HCT116 (cell line): ENCODE results near the gene FAM20B. TPM values are rescaled to one million over a fixed set of nuclear protein-coding genes. Genes with fewer than 3 reads are reported as not detected.
A peak's percentile ranks its signal among the peaks of the same experiment; 100 is the strongest.

Source experiments
- ATAC-seq: fragments of 200-7000 bp; cut with Tn5 transposase; 2 replicates; pipeline ENCODE4 v1.9.1; 2020; ENCODE audit warnings: mild to moderate bottlenecking, moderate library complexity
- BruUV-seq: library from RNA; stranded (reverse); fragments of 400-500 nt; replicated peaks from 2 replicates; lab custom pipeline; 2021; lab: Mats Ljungman, UMichigan
- CTCF ChIA-PET: fragments of 300-600 bp; sonication (Branson Sonifier 250); formaldehyde crosslinking; loops from one replicate; lab custom pipeline; 2021; ENCODE audit warnings: antibody characterized with exemption; lab: Charles Lee
- POLR2A ChIA-PET: fragments of 300-600, 350-600 bp; sonication (Branson Sonifier 250); formaldehyde crosslinking; loops from one replicate; lab custom pipeline; 2021; ENCODE audit warnings: antibody characterized with exemption; lab: Charles Lee
- RAD21 ChIA-PET, 2 experiments: fragments of 300-600 bp; sonication (Branson Sonifier 250); formaldehyde crosslinking; loops; one replicate each; lab custom pipeline; 2023; ENCODE audit warnings: low total read pairs in 2 of 2; ENCODE audit not compliant: uncharacterized antibody in 2 of 2, unreplicated experiment in 2 of 2, low non-redundant PET in 1 of 2; lab: Charles Lee
- DNase-seq: peaks from one replicate; pipeline ENCODE4 v3.0.0-alpha.2; 2010; ENCODE audit warnings: low read depth, low spot score
- H2AFZ ChIP-seq: fragments of 200-600 bp; shearing (Covaris generic), sonication (generic); 2 replicates; pipeline ENCODE4 v1.6.1; 2017; ENCODE audit warnings: low read depth, mixed run types, mixed read lengths, antibody characterized with exemption, low read length; ENCODE audit not compliant: poor library complexity, severe bottlenecking
- H3K27ac ChIP-seq: 2 replicates; pipeline ENCODE4 v1.5.1; 2012; ENCODE audit warnings: low read depth, low read length
- H3K27me3 ChIP-seq: fragments of 200-600 bp; sonication (generic); 2 replicates; pipeline ENCODE4 v1.6.1; 2016; ENCODE audit warnings: mixed run types, low read length, mixed read lengths; ENCODE audit not compliant: insufficient read depth
- H3K36me3 ChIP-seq, 2 experiments: fragments of 200-500 bp in 1 of 2; fragments of 200-600 bp in 1 of 2; sonication (Bioruptor generic) in 1 of 2; sonication (generic) in 1 of 2; 2 replicates each; pipeline versions ENCODE4 v1.5.1 to v1.6.1; 2014 to 2016; ENCODE audit warnings: low read length in 2 of 2, inconsistent platforms in 1 of 2, mixed read lengths in 1 of 2, mixed run types in 1 of 2; ENCODE audit not compliant: insufficient read depth in 2 of 2, control insufficient read depth in 1 of 2
- H3K4me1 ChIP-seq, 2 experiments: fragments of 200-600 bp in 1 of 2; sonication (generic) in 1 of 2; 2 replicates each; pipeline versions ENCODE4 v1.5.1 to v1.6.1; 2012 to 2017; ENCODE audit warnings: low read length in 2 of 2, inconsistent platforms in 1 of 2, mild to moderate bottlenecking in 1 of 2, mixed read lengths in 1 of 2, mixed run types in 1 of 2, moderate library complexity in 1 of 2; ENCODE audit not compliant: insufficient read depth in 2 of 2, control insufficient read depth in 1 of 2
- H3K4me2 ChIP-seq: fragments of 200-600 bp; sonication (generic); 2 replicates; pipeline ENCODE4 v1.6.1; 2017; ENCODE audit warnings: mixed run types, low read length, mixed read lengths
- H3K4me3 ChIP-seq, 2 experiments: fragments of 200-600 bp in 1 of 2; sonication (generic) in 1 of 2; replicated peaks in 1 of 2; 2 replicates each; pipeline ENCODE4 v1.5.1; 2011 to 2016; ENCODE audit warnings: low read length in 2 of 2, control low read depth in 1 of 2, low read depth in 1 of 2, mild to moderate bottlenecking in 1 of 2, mixed read lengths in 1 of 2, mixed run types in 1 of 2
- H3K79me2 ChIP-seq: fragments of 200-600 bp; sonication (generic); 2 replicates; pipeline ENCODE4 v1.6.1; 2017; ENCODE audit warnings: mild to moderate bottlenecking, mixed run types, low read length, moderate library complexity, mixed read lengths; ENCODE audit not compliant: insufficient read depth
- H3K9ac ChIP-seq: fragments of 200-600 bp; sonication (generic); 2 replicates; pipeline ENCODE4 v1.6.1; 2016; ENCODE audit warnings: low read length, mixed read lengths
- H3K9me2 ChIP-seq: fragments of 200-600 bp; sonication (generic), shearing (Covaris generic); 2 replicates; pipeline ENCODE4 v1.6.1; 2017; ENCODE audit warnings: mixed run types, mild to moderate bottlenecking, moderate library complexity; ENCODE audit not compliant: insufficient read depth
- H3K9me3 ChIP-seq, 2 experiments: fragments of 200-500 bp in 1 of 2; fragments of 200-600 bp in 1 of 2; sonication (Bioruptor generic) in 1 of 2; sonication (generic) in 1 of 2; 2 replicates each; pipeline ENCODE4 v1.6.1; 2014 to 2017; ENCODE audit warnings: low read length in 2 of 2, mixed read lengths in 2 of 2, inconsistent platforms in 1 of 2, low read depth in 1 of 2, mild to moderate bottlenecking in 1 of 2, mixed run types in 1 of 2, moderate library complexity in 1 of 2; ENCODE audit not compliant: control insufficient read depth in 1 of 2, insufficient read depth in 1 of 2
- H4K20me1 ChIP-seq: fragments of 200-600 bp; sonication (generic), shearing (Covaris generic); 2 replicates; pipeline ENCODE4 v1.6.1; 2017; ENCODE audit warnings: mixed run types, mild to moderate bottlenecking, moderate library complexity; ENCODE audit not compliant: insufficient read depth
- CBX3 ChIP-seq: IDR thresholded peaks from 2 replicates; pipeline ENCODE4 v1.6.1; 2012; ENCODE audit warnings: low read depth
- CEBPB ChIP-seq: IDR thresholded peaks from 2 replicates; pipeline ENCODE4 v1.6.1; 2012; ENCODE audit warnings: low read depth
- ELF1 ChIP-seq: IDR thresholded peaks from 2 replicates; pipeline ENCODE4 v1.6.1; 2012; ENCODE audit warnings: low read depth, borderline replicate concordance
- EZH2 ChIP-seq: fragments of 200-600 bp; sonication (generic); IDR thresholded peaks from 2 replicates; pipeline ENCODE4 v1.6.1; 2017; ENCODE audit warnings: antibody characterized with exemption, mixed run types
- EZH2phosphoT487 ChIP-seq: fragments of 200-600 bp; IDR thresholded peaks from 2 replicates; pipeline ENCODE4 v1.6.1; 2018; ENCODE audit warnings: antibody characterized with exemption, borderline replicate concordance
- FOSL1 ChIP-seq: IDR thresholded peaks from 2 replicates; pipeline ENCODE4 v1.6.1; 2012; ENCODE audit warnings: low read depth
- JUND ChIP-seq: IDR thresholded peaks from 2 replicates; pipeline ENCODE4 v1.6.1; 2012
- POLR2A ChIP-seq: IDR thresholded peaks from 2 replicates; pipeline ENCODE4 v1.7.0; 2011; ENCODE audit warnings: borderline replicate concordance; ENCODE audit not compliant: insufficient read depth, insufficient read length; ENCODE audit errors: extremely low read depth
- POLR2AphosphoS5 ChIP-seq: IDR thresholded peaks from 2 replicates; pipeline ENCODE4 v1.6.1; 2011; ENCODE audit warnings: mild to moderate bottlenecking, low read depth, low read length, moderate library complexity
- RAD21 ChIP-seq: IDR thresholded peaks from 2 replicates; pipeline ENCODE4 v1.6.1; 2012; ENCODE audit warnings: low read depth, mild to moderate bottlenecking
- SP1 ChIP-seq: IDR thresholded peaks from 2 replicates; pipeline ENCODE4 v1.6.1; 2012; ENCODE audit warnings: low read depth
- SRF ChIP-seq: IDR thresholded peaks from 2 replicates; pipeline ENCODE4 v1.6.1; 2012; ENCODE audit warnings: low read depth
- YY1 ChIP-seq: IDR thresholded peaks from 2 replicates; pipeline ENCODE4 v1.6.1; 2011; ENCODE audit warnings: low read length, low read depth, moderate library complexity, mild to moderate bottlenecking; ENCODE audit not compliant: insufficient replicate concordance; ENCODE audit errors: extremely low read depth
- ZFX ChIP-seq: fragments of 450-650 bp; IDR thresholded peaks from 2 replicates; pipeline ENCODE4 v1.6.1; 2017
- ZNF274 ChIP-seq: fragments of 200-500 bp; sonication (Bioruptor generic); IDR thresholded peaks from 2 replicates; pipeline ENCODE4 v1.6.1; 2014; ENCODE audit warnings: mild to moderate bottlenecking, low read depth, low read length, inconsistent platforms
- intact Hi-C: fragments of 100-400 bp; cut with micrococcal nuclease; formaldehyde crosslinking; loops from 2 replicates; pipeline ENCODE4 v1.10.0; 2022
- total RNA-seq: library from RNA; stranded (reverse); gene quantifications from one replicate; pipeline ENCODE4 v1.2.1, GENCODE V29; 2021; ENCODE audit not compliant: unreplicated experiment
- TF ChIP-seq, protein P1 (sequence below), 3 experiments: fragments of 200-600 bp in 1 of 3; sonication (generic) in 1 of 3; IDR thresholded peaks in 2 of 3; conservative IDR thresholded peaks in 1 of 3; 2 replicates each; pipeline ENCODE4 v1.5.1; 2012 to 2017; ENCODE audit warnings: low read depth in 2 of 3, low read length in 2 of 3, antibody characterized with exemption in 1 of 3, borderline replicate concordance in 1 of 3, control low read depth in 1 of 3, mild to moderate bottlenecking in 1 of 3, mixed read lengths in 1 of 3, mixed run types in 1 of 3, moderate library complexity in 1 of 3; ENCODE audit not compliant: insufficient read depth in 1 of 3
- TF ChIP-seq, protein P2 (sequence below): IDR thresholded peaks from 2 replicates; pipeline ENCODE4 v1.6.1; 2012; ENCODE audit warnings: low read depth
- TF ChIP-seq, protein P3 (sequence below): IDR thresholded peaks from 2 replicates; pipeline ENCODE4 v1.6.1; 2012
- TF ChIP-seq, protein P4 (sequence below): IDR thresholded peaks from 2 replicates; pipeline ENCODE4 v1.6.1; 2011; ENCODE audit warnings: mild to moderate bottlenecking, low read length, moderate library complexity; ENCODE audit not compliant: insufficient replicate concordance; ENCODE audit errors: extremely low read depth
- TF ChIP-seq, protein P5 (sequence below): IDR thresholded peaks from 2 replicates; pipeline ENCODE4 v1.6.1; 2012

Gene FAM20B
- total RNA-seq, 1 experiment from 2014 or later: 36.7 TPM

DNA sequence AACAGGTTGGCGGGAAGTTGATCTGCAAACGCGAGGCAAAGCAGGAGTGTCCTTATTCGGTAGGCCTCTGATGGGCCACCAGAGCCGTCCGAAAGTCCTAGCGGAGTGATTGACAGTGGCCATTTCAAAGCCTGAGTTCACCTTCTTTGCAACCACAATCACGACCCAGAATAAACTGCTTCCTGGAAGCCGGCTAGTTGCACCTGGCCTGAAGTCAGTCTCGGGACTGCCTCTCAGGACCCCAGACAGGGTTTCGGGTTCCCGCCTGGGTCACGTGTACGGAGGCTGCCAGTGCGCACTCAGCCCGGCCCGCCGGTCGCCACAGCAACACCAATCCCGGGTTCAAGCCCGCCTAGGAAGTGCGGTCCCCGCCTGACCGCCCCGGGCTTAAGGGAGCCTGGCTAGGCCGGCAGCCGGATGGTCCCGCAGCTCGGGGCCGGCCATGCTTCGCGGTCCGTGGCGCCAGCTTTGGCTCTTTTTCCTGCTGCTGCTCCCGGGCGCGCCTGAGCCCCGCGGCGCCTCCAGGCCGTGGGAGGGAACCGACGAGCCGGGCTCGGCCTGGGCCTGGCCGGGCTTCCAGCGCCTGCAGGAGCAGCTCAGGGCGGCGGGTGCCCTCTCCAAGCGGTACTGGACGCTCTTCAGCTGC is 56.1 kb downstream of the FAM20B start, which contains the start of gene TOR3A:
TOR3A (plus strand) TSS at position 384 of the 646 bp plus-strand sequence; CDS start at position 443, 59 bp downstream.
- ChIA-PET POLR2A (interaction anchor here (0.5 kb wide), 1 partner anchor 212 kb away, joined by 4 read pairs; the partner anchor contains the start of gene SOAT1), RAD21 (no interaction called here), CTCF (interaction anchor here (1.3 to 2.0 kb wide), 2 partner anchors 269 to 733 kb away, joined by 3 to 10 read pairs; no protein-coding TSS in a partner anchor)
- Histone ChIP-seq H2AFZ (no peak within 1 kb of the TSS), H3K4me2 (peak within 1 kb of the TSS; percentile 91), H3K36me3 (peaks cover 0 to 6% of the 10 kb centered on the region in 2 experiments; a peak in 1 of 4 replicates), H3K9me3 (no peaks in the 10 kb centered on the region), H3K9me2 (no peaks in the 10 kb centered on the region), H3K4me3 (peak within 1 kb of the TSS; percentile 73 to 82), H3K4me1 (peaks cover 0 to 23% of the 10 kb centered on the region in 2 experiments; a peak in 3 of 4 replicates), H3K79me2 (peaks cover 28% of the 10 kb centered on the region), H4K20me1 (no peaks in the 10 kb centered on the region), H3K27ac (peak within 1 kb of the TSS; percentile 74), H3K27me3 (no peaks in the 10 kb centered on the region), H3K9ac (peak within 1 kb of the TSS; percentile 88)
- no TSS peak for BruUV-seq
- peak; percentile 92 for ATAC-seq
- intact Hi-C loops: no loop called here
- peak; percentile 68 for DNase-seq
- TF ChIP-seq EZH2phosphoT487 (no peak), RAD21 (no peak), SP1 (peak; percentile 49; the same call in 1 of the 2 replicates), EZH2 (no peak), FOSL1 (no peak), JUND (no peak), SRF (no peak), CEBPB (no peak), POLR2A (no peak), YY1 (no peak), POLR2AphosphoS5 (peak; percentile 86), CBX3 (no peak), ZNF274 (no peak), ZFX (peak; percentile 93; the same call in 1 of the 2 replicates), ELF1 (no peak)
- TF ChIP-seq, protein P1, sequence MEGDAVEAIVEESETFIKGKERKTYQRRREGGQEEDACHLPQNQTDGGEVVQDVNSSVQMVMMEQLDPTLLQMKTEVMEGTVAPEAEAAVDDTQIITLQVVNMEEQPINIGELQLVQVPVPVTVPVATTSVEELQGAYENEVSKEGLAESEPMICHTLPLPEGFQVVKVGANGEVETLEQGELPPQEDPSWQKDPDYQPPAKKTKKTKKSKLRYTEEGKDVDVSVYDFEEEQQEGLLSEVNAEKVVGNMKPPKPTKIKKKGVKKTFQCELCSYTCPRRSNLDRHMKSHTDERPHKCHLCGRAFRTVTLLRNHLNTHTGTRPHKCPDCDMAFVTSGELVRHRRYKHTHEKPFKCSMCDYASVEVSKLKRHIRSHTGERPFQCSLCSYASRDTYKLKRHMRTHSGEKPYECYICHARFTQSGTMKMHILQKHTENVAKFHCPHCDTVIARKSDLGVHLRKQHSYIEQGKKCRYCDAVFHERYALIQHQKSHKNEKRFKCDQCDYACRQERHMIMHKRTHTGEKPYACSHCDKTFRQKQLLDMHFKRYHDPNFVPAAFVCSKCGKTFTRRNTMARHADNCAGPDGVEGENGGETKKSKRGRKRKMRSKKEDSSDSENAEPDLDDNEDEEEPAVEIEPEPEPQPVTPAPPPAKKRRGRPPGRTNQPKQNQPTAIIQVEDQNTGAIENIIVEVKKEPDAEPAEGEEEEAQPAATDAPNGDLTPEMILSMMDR (IDR thresholded peaks at IDR 0.05 in 2 of 3, conservative IDR thresholded peaks at IDR 0.05 in 1 of 3; ENCODE audit: borderline replicate concordance in 1 of 3, insufficient read depth in 1 of 3, low read depth in 2 of 3, low read length in 2 of 3): no peak
- TF ChIP-seq, protein P2, sequence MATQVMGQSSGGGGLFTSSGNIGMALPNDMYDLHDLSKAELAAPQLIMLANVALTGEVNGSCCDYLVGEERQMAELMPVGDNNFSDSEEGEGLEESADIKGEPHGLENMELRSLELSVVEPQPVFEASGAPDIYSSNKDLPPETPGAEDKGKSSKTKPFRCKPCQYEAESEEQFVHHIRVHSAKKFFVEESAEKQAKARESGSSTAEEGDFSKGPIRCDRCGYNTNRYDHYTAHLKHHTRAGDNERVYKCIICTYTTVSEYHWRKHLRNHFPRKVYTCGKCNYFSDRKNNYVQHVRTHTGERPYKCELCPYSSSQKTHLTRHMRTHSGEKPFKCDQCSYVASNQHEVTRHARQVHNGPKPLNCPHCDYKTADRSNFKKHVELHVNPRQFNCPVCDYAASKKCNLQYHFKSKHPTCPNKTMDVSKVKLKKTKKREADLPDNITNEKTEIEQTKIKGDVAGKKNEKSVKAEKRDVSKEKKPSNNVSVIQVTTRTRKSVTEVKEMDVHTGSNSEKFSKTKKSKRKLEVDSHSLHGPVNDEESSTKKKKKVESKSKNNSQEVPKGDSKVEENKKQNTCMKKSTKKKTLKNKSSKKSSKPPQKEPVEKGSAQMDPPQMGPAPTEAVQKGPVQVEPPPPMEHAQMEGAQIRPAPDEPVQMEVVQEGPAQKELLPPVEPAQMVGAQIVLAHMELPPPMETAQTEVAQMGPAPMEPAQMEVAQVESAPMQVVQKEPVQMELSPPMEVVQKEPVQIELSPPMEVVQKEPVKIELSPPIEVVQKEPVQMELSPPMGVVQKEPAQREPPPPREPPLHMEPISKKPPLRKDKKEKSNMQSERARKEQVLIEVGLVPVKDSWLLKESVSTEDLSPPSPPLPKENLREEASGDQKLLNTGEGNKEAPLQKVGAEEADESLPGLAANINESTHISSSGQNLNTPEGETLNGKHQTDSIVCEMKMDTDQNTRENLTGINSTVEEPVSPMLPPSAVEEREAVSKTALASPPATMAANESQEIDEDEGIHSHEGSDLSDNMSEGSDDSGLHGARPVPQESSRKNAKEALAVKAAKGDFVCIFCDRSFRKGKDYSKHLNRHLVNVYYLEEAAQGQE: no peak
- TF ChIP-seq, protein P3, sequence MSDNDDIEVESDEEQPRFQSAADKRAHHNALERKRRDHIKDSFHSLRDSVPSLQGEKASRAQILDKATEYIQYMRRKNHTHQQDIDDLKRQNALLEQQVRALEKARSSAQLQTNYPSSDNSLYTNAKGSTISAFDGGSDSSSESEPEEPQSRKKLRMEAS: peak; percentile 89
- TF ChIP-seq, protein P4, sequence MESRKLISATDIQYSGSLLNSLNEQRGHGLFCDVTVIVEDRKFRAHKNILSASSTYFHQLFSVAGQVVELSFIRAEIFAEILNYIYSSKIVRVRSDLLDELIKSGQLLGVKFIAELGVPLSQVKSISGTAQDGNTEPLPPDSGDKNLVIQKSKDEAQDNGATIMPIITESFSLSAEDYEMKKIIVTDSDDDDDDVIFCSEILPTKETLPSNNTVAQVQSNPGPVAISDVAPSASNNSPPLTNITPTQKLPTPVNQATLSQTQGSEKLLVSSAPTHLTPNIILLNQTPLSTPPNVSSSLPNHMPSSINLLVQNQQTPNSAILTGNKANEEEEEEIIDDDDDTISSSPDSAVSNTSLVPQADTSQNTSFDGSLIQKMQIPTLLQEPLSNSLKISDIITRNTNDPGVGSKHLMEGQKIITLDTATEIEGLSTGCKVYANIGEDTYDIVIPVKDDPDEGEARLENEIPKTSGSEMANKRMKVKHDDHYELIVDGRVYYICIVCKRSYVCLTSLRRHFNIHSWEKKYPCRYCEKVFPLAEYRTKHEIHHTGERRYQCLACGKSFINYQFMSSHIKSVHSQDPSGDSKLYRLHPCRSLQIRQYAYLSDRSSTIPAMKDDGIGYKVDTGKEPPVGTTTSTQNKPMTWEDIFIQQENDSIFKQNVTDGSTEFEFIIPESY: no peak
- TF ChIP-seq, protein P5, sequence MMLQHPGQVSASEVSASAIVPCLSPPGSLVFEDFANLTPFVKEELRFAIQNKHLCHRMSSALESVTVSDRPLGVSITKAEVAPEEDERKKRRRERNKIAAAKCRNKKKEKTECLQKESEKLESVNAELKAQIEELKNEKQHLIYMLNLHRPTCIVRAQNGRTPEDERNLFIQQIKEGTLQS: no peak
